Neural cell (in vitro differentiated cells): ENCODE data around the gene ENTPD8. TPM values are rescaled to one million over a fixed set of nuclear protein-coding genes. Genes with fewer than 3 reads are reported as not detected.
A peak's percentile ranks its signal among the peaks of the same experiment; 100 is the strongest.

Source experiments
- H2AFZ ChIP-seq: fragments of 200-600, 300-800 bp; sonication (generic), shearing (Covaris generic); 2 replicates; pipeline ENCODE4 v1.6.0; 2014; ENCODE audit warnings: low read depth, mild to moderate bottlenecking, antibody characterized with exemption, low read length, moderate library complexity
- H3F3A ChIP-seq: fragments of 200-600 bp; shearing (Covaris generic); 2 replicates; pipeline ENCODE4 v1.6.1; 2016; ENCODE audit warnings: mild to moderate bottlenecking, moderate library complexity, mixed read lengths, antibody characterized with exemption, low read length; ENCODE audit not compliant: insufficient read depth, poor library complexity, severe bottlenecking
- H3K27ac ChIP-seq: fragments of 200-600, 300-800 bp; sonication (generic), shearing (Covaris generic); 2 replicates; pipeline ENCODE4 v1.5.1; 2014; ENCODE audit warnings: mild to moderate bottlenecking, low read length, moderate library complexity
- H3K27me3 ChIP-seq: fragments of 300-800, 200-600 bp; sonication (generic), shearing (Covaris generic); 2 replicates; pipeline ENCODE4 v1.6.0; 2014; ENCODE audit warnings: mild to moderate bottlenecking, low read depth, low read length, moderate library complexity; ENCODE audit not compliant: insufficient read depth
- H3K36me3 ChIP-seq: fragments of 300-800, 200-600 bp; sonication (generic), shearing (Covaris generic); 2 replicates; pipeline ENCODE4 v1.5.1; 2014; ENCODE audit warnings: mild to moderate bottlenecking, antibody characterized with exemption, low read length, moderate library complexity; ENCODE audit not compliant: insufficient read depth
- H3K4me2 ChIP-seq: fragments of 300-800, 200-600 bp; sonication (generic), shearing (Covaris generic); 2 replicates; pipeline ENCODE4 v1.6.0; 2014; ENCODE audit warnings: mild to moderate bottlenecking, low read length
- H3K4me3 ChIP-seq: fragments of 300-800, 200-600 bp; sonication (generic), shearing (Covaris generic); 2 replicates; pipeline ENCODE4 v1.5.1; 2014; ENCODE audit warnings: mild to moderate bottlenecking, low read length, moderate library complexity
- H3K79me2 ChIP-seq: fragments of 200-600 bp; shearing (Covaris generic); replicated peaks from 2 replicates; pipeline ENCODE4 v1.6.0; 2014; ENCODE audit warnings: mild to moderate bottlenecking, low read length, moderate library complexity; ENCODE audit not compliant: insufficient read depth
- H3K9ac ChIP-seq: fragments of 300-800, 200-600 bp; sonication (generic), shearing (Covaris generic); 2 replicates; pipeline ENCODE4 v1.6.1; 2016; ENCODE audit warnings: mild to moderate bottlenecking, low read length, mixed read lengths
- H3K9me2 ChIP-seq: fragments of 200-600 bp; shearing (Covaris generic); 2 replicates; pipeline ENCODE4 v1.6.1; 2016; ENCODE audit warnings: mild to moderate bottlenecking, low read length, mixed read lengths; ENCODE audit not compliant: insufficient read depth
- H3K9me3 ChIP-seq: fragments of 200-600, 300-800 bp; sonication (generic), shearing (Covaris generic); 2 replicates; pipeline ENCODE4 v1.6.1; 2016; ENCODE audit warnings: mild to moderate bottlenecking, mixed run types, low read length, moderate library complexity, mixed read lengths
- H4K20me1 ChIP-seq: fragments of 200-600 bp; shearing (Covaris generic); 2 replicates; pipeline ENCODE4 v1.6.1; 2016; ENCODE audit warnings: mild to moderate bottlenecking, mixed run types; ENCODE audit not compliant: insufficient read depth
- CTCF ChIP-seq: fragments of 450-650 bp; IDR thresholded peaks from 2 replicates; pipeline ENCODE4 v1.5.1; 2014; ENCODE audit warnings: antibody characterized with exemption, mild to moderate bottlenecking, moderate library complexity; ENCODE audit not compliant: poor library complexity, severe bottlenecking
- EP300 ChIP-seq: fragments of 450-650 bp; conservative IDR thresholded peaks from 2 replicates; pipeline ENCODE4 v1.6.1; 2014; ENCODE audit warnings: antibody characterized with exemption, mild to moderate bottlenecking, moderate library complexity; ENCODE audit not compliant: poor library complexity, severe bottlenecking
- EZH2 ChIP-seq: fragments of 200-600, 300-800 bp; shearing (Covaris generic), sonication (generic); IDR thresholded peaks from 2 replicates; pipeline ENCODE4 v1.6.1; 2014; ENCODE audit warnings: antibody characterized with exemption, low read length, borderline replicate concordance, mild to moderate bottlenecking; ENCODE audit not compliant: insufficient read depth, poor library complexity, severe bottlenecking
- MXI1 ChIP-seq: fragments of 450-650 bp; conservative IDR thresholded peaks from 2 replicates; pipeline ENCODE4 v1.6.1; 2014; ENCODE audit warnings: antibody characterized with exemption, mild to moderate bottlenecking; ENCODE audit not compliant: poor library complexity, severe bottlenecking
- POLR2AphosphoS5 ChIP-seq: IDR thresholded peaks from 2 replicates; pipeline ENCODE4 v1.6.1; 2012
- RAD21 ChIP-seq: fragments of 450-650 bp; conservative IDR thresholded peaks from 2 replicates; pipeline ENCODE4 v1.6.1; 2014; ENCODE audit warnings: antibody characterized with exemption, mild to moderate bottlenecking, moderate library complexity
- REST ChIP-seq: IDR thresholded peaks from 2 replicates; pipeline ENCODE4 v1.6.1; 2012; ENCODE audit warnings: borderline replicate concordance
- SMC3 ChIP-seq: fragments of 450-650 bp; conservative IDR thresholded peaks from 2 replicates; pipeline ENCODE4 v1.6.1; 2014; ENCODE audit warnings: antibody characterized with exemption, mild to moderate bottlenecking, moderate library complexity; ENCODE audit not compliant: poor library complexity
- TAF1 ChIP-seq: IDR thresholded peaks from 2 replicates; pipeline ENCODE4 v1.6.1; 2012; ENCODE audit warnings: low read depth
- polyA plus RNA-seq: library from polyadenylated mRNA; depleted of rRNA; stranded (reverse); fragments of >200 nt; gene quantifications from 2 replicates; pipeline ENCODE4 v1.2.3, GENCODE V29; 2014

The ENTPD8 gene
- polyA plus RNA-seq, 1 donor from 2014 or later: not detected

GRCh38 chr9:137457406-137458193 is 16.4 kb upstream of the ENTPD8 start:
- Histone ChIP-seq H3K27me3 (no peaks in the 10 kb centered on the region), H2AFZ (no peak overlapping the region), H3K79me2 (no peaks in the 10 kb centered on the region), H3K36me3 (no peaks in the 10 kb centered on the region), H3K9me3 (no peaks in the 10 kb centered on the region), H3K9ac (peak overlapping the region; percentile 85), H3F3A (no peaks in the 10 kb centered on the region), H3K27ac (no peak overlapping the region), H3K4me3 (peak overlapping the region; percentile 94), H3K4me2 (peak overlapping the region; percentile 51), H4K20me1 (no peaks in the 10 kb centered on the region), H3K9me2 (no peaks in the 10 kb centered on the region)
- no peak for TF ChIP-seq POLR2AphosphoS5
- TF ChIP-seq EP300: no peak
- TF ChIP-seq CTCF: no peak
- TF ChIP-seq MXI1: no peak
- TF ChIP-seq TAF1: no peak
- TF ChIP-seq SMC3: no peak
- no peak for TF ChIP-seq EZH2
- TF ChIP-seq REST: no peak
- TF ChIP-seq RAD21: no peak

- no peaks in the 10 kb centered on the region for H3K9me3 ChIP-seq
- no peaks in the 10 kb centered on the region for H3K9me2 ChIP-seq
- H3K4me3 ChIP-seq: peak overlapping the region; percentile 94
- H4K20me1 ChIP-seq: no peaks in the 10 kb centered on the region
- no peaks in the 10 kb centered on the region for H3K27me3 ChIP-seq
- no peaks in the 10 kb centered on the region for H3F3A ChIP-seq
- no peak overlapping the region for H3K9ac ChIP-seq
- H3K79me2 ChIP-seq: no peaks in the 10 kb centered on the region
- no peak overlapping the region for H3K4me2 ChIP-seq
- no peak overlapping the region for H3K27ac ChIP-seq
- no peak overlapping the region for H2AFZ ChIP-seq
- H3K36me3 ChIP-seq: no peaks in the 10 kb centered on the region
- TF ChIP-seq MXI1 (no peak), EP300 (no peak), EZH2 (no peak), SMC3 (no peak), CTCF (no peak), REST (no peak), TAF1 (no peak), RAD21 (no peak), POLR2AphosphoS5 (no peak)
These were observed 15.8 kb upstream of the ENTPD8 start for GRCh38 chr9:137456864-137457405.
